Right kidney (tissue), 1 donor: ENCODE data around the gene FBLN1.

Source experiments
- DNase-seq: peaks from one replicate; pipeline ENCODE4 v3.0.0-alpha.2; 2016

The FBLN1 gene

GRCh38 chr22:45638834-45639746, 136.4 kb downstream of the FBLN1 start:
- no peak for DNase-seq

DNA sequence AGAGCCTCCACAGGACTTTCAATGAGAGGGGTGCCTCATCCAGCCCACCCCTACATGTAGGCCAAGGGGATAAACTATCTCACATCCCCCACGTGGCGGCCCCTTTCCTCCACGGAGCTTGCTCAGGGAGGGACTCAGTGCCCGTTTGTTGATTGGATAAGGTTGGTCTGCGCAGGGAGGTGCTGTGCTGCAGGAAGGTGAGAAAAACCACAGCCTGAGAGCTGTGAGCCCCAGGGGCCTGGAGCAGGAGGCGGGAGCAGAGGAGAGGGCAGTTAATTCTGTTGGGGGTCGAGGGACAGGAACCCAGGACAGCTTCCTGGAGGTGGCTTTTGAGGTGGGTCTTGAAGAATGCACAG, 137.0 kb downstream of the FBLN1 start:
- DNase-seq, result no peak

- no peak for DNase-seq
These were observed 137.7 kb downstream of the FBLN1 start for GRCh38 chr22:45640291-45640940.

GRCh38 chr22:45640941-45641621, 138.4 kb downstream of the FBLN1 start:
- DNase-seq, result no peak

GRCh38 chr22:45642986-45643385, 140.3 kb downstream of the FBLN1 start:
- DNase-seq, result no peak

GRCh38 chr22:45644714-45645113, 142.0 kb downstream of the FBLN1 start:
- no peak for DNase-seq

DNA sequence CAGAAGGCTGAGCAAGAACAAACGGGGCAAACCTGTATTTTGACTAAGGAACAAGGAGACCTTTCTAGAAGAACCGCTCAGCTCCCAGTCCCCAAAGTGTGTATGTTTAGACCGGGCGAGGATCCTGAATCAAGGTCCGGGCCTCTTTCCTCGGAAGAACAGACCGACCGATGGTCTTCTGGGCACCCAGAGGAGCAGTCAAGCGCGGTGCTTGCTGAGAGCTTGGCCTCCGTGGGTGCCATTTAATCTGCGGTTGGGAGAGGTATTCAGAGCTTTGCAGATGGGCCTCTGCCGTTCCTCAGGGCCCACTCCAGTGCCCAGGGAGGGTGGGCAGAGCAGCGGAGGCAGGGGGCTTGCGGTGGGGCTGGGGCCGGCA, 142.5 kb downstream of the FBLN1 start:
- no peak for DNase-seq

DNA sequence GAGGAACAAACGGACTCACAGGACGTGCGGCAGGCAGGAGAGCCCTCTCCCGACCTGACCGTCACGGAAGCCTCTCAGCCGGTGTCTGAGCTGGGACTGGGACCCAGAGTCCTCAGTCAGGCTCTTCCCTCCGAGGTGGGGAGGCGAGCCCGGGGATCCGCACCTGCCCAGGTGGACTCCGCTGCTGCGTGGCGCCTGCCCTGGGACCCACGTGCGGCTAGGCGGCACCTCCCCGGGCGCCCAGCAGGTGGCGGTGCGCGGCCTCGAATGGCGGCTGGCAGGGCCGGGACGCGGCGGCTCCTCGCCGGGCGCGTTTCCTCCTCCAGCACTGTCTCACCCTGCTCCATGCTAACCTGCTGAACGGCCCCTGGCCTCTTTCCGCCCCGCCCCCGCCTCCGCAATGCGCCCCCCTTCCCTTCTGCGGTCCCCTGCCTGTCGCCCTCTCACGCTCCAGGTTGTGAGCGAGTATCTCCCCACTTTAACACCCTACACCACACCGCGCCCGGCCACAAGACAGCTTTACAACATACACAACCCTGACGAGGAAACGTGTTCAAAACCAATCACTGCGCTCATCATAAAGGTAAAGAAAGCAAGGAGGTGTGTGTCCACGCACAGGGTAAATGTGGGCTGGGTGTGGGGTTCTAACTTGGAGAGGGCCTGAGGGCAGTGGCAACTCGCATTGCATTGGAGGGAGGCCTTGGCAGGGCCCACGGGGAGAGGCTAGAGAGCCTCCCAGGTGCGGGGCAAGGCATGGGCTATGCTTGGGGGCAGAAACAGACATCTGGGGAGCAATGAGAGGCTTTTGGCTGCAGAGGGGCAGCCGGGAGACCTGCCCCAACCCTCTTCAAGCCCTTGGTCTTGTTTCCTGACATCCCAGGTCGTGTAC, 143.1 kb downstream of the FBLN1 start:
- DNase-seq, result peak; percentile 80

- no peak for DNase-seq
These were observed 145.0 kb downstream of the FBLN1 start for GRCh38 chr22:45647532-45648225.

GRCh38 chr22:45648301-45649117, 145.8 kb downstream of the FBLN1 start:
- no peak for DNase-seq

- no peak for DNase-seq
These were observed 147.1 kb downstream of the FBLN1 start for GRCh38 chr22:45649809-45650208.

DNA sequence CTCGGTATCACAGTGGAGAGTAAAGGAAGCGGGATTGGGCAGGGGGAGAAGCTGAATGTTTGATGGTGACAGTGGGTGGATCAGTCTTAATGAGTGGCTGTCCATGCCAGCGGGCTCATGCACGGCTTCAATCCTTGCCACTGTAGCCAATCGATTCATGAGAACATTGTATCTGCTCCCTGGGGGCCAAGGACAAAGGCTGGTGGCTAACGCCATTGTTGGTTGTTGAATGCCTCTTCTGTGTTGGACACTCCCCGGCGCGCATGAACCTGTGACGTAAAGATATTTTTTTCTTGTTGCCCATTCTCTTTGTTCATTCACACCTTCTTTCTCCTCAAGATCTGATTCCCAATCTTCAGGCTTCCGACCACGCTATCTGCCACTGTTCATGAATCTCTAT, 148.0 kb downstream of the FBLN1 start:
- no peak for DNase-seq
